ENCODE measurements around the gene SH3PXD2A.

The SH3PXD2A gene

DNA sequence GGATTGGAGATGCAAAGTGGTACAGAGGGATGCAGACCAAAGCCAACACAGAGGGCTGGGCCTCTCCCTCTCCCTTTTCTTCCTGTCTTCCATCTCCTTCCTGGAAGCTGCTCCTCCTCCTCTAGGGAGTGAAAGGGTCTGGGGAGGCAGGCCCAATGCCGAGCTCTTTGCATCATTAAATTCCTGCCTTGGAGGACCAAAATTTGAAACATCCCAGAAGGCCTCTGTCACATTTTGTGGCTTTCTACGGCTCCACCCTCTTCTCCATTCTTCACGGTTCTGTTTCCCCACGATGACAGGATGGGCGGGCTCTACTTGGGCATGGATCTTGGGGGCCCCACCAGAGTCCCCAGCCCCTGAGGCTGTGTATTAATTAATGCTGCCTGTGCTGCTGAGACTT is 285.5 kb downstream of the SH3PXD2A start:
- TF ChIP-seq, protein P1, sequence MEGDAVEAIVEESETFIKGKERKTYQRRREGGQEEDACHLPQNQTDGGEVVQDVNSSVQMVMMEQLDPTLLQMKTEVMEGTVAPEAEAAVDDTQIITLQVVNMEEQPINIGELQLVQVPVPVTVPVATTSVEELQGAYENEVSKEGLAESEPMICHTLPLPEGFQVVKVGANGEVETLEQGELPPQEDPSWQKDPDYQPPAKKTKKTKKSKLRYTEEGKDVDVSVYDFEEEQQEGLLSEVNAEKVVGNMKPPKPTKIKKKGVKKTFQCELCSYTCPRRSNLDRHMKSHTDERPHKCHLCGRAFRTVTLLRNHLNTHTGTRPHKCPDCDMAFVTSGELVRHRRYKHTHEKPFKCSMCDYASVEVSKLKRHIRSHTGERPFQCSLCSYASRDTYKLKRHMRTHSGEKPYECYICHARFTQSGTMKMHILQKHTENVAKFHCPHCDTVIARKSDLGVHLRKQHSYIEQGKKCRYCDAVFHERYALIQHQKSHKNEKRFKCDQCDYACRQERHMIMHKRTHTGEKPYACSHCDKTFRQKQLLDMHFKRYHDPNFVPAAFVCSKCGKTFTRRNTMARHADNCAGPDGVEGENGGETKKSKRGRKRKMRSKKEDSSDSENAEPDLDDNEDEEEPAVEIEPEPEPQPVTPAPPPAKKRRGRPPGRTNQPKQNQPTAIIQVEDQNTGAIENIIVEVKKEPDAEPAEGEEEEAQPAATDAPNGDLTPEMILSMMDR (IDR thresholded peaks at IDR 0.05; ENCODE audit: low read depth, low read length), result no peak
- Histone ChIP-seq H3K4me3 (ENCODE audit: low read depth, low read length) (no peak overlapping the region), H3K9me3 (no peaks in the 10 kb centered on the region), H3K4me1 (peaks cover 6% of the 10 kb centered on the region; the same call in 1 of the 2 replicates), H3K36me3 (no peaks in the 10 kb centered on the region), H3K27me3 (no peaks in the 10 kb centered on the region)
- DNase-seq, result no peak

GRCh38 chr10:103568505-103568904 is 286.9 kb downstream of the SH3PXD2A start:
- H3K4me1 ChIP-seq, result peaks cover 6% of the 10 kb centered on the region; the same call in 1 of the 2 replicates
- no peaks in the 10 kb centered on the region for H3K36me3 ChIP-seq
- no peak for DNase-seq
- H3K4me3 ChIP-seq (ENCODE audit: low read depth, low read length), result no peak overlapping the region
- no peaks in the 10 kb centered on the region for H3K9me3 ChIP-seq
- TF ChIP-seq, protein P1 (IDR thresholded peaks at IDR 0.05; ENCODE audit: low read depth, low read length), result no peak
- H3K27me3 ChIP-seq, result no peaks in the 10 kb centered on the region

GRCh38 chr10:103566536-103566935 is 288.8 kb downstream of the SH3PXD2A start:
- H3K4me1 ChIP-seq, result peaks cover 6% of the 10 kb centered on the region; the same call in 1 of the 2 replicates
- no peaks in the 10 kb centered on the region for H3K27me3 ChIP-seq
- no peaks in the 10 kb centered on the region for H3K9me3 ChIP-seq
- H3K4me3 ChIP-seq (ENCODE audit: low read depth, low read length), result no peak overlapping the region
- TF ChIP-seq, protein P1 (IDR thresholded peaks at IDR 0.05; ENCODE audit: low read depth, low read length), result no peak
- H3K36me3 ChIP-seq, result no peaks in the 10 kb centered on the region
- no peak for DNase-seq

DNA sequence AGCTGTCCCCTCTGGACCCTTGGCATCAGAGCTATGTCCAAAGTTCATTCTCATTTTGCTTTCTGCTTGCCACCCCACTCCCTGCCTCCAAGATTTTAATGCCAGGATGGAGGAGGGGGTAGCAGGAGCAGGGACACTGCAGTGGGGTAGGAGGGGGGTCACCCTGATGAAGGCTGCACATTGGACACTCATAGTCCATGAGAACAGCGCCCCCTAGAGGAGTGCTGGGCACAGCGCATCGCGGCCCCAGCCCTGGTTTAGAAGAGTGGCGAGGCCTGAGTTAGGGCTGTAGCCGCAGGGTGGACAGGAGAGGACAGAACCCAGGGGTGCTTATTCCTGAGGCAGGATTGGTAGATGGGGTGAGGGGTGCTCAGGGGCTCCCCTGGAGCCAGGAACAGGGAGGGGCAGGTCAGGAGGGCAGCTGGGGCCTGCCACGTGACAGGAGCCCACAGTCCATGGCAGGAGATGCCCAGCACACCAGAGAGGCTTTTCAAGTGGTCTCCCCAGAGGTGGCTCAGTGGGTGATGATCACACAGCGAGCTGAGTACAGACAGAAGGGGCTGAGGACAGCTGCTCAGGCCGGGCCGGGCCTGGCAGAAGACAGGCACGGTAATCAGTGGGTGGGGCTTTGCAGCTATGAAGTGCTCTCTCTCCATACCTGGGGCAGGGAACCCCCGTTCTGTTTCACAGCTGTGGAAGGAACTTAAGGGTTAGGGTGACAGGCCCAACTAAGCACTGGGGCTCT is 290.4 kb downstream of the SH3PXD2A start:
- TF ChIP-seq, protein P1 (IDR thresholded peaks at IDR 0.05; ENCODE audit: low read depth, low read length), result peak; percentile 69
- peak; percentile 57 for DNase-seq

DNA sequence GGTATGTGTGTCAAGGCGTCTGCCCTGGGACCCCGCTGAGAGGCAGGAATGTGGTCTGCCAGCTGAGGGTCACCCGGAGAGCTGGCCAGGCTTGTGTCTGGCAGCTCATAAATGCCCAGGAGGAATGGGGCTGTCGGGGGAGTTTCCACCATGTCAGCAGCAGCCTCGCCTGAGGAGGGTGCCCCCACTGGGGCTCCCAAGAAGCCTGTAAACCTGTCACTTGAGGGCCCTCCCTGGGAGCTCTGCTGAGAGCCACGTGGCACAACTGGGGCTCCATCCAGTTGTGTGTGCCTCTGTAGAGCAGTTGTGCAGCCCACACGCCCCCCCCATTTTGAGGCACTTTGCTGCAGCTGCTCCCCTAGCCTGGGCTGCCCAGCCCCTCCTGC is 291.3 kb downstream of the SH3PXD2A start:
- Histone ChIP-seq H3K27me3 (no peaks in the 10 kb centered on the region), H3K9me3 (no peaks in the 10 kb centered on the region), H3K4me3 (ENCODE audit: low read depth, low read length) (no peak overlapping the region), H3K36me3 (no peaks in the 10 kb centered on the region), H3K4me1 (no peaks in the 10 kb centered on the region)
- DNase-seq, result no peak
- TF ChIP-seq, protein P1 (IDR thresholded peaks at IDR 0.05; ENCODE audit: low read depth, low read length), result no peak

More for the DNA sequence above, 290.4 kb downstream of the SH3PXD2A start:
- Histone ChIP-seq H3K27me3 (no peaks in the 10 kb centered on the region), H3K36me3 (no peaks in the 10 kb centered on the region), H3K4me3 (ENCODE audit: low read depth, low read length) (no peak overlapping the region), H3K4me1 (peaks cover 4% of the 10 kb centered on the region; the same call in 1 of the 2 replicates), H3K9me3 (no peaks in the 10 kb centered on the region)
